Cardiac fibroblast (primary cell): ENCODE measurements around the gene BDH1.

Experiments used
- DNase-seq, 2 donors: peaks; one replicate each; pipeline versions ENCODE4 v3.0.0 to v3.0.0-alpha.2; 2010; ENCODE audit warnings: low read depth in 2 of 2
- H3K4me3 ChIP-seq, 2 donors: replicated peaks in 1 of 2; 1 replicate in 1 of 2; 2 replicates in 1 of 2; pipeline ENCODE4 v1.5.1; 2011; ENCODE audit warnings: low read depth in 2 of 2, low read length in 2 of 2, mild to moderate bottlenecking in 2 of 2, moderate library complexity in 1 of 2
- CTCF ChIP-seq: IDR thresholded peaks from one replicate; pipeline ENCODE4 v1.5.1; 2011; ENCODE audit warnings: low read depth, mild to moderate bottlenecking, low read length, inconsistent platforms

BDH1 gene

GRCh38 chr3:197491923-197492664 lies 63.7 kb downstream of the BDH1 start:
- DNase-seq, result no peak
- TF ChIP-seq CTCF, result no peak
- H3K4me3 ChIP-seq, result no peak overlapping the region

- H3K4me3 ChIP-seq, result no peak overlapping the region
- DNase-seq, result no peak
- no peak for TF ChIP-seq CTCF
Measured at GRCh38 chr3:197491478-197491877, 64.3 kb downstream of the BDH1 start.

GRCh38 chr3:197490098-197491058 lies 65.4 kb downstream of the BDH1 start:
- peak; percentile 70 to 77 for DNase-seq
- H3K4me3 ChIP-seq, result no peak overlapping the region
- no peak for TF ChIP-seq CTCF

GRCh38 chr3:197487911-197488391 lies 67.8 kb downstream of the BDH1 start:
- DNase-seq, result peak; percentile 89 to 99
- TF ChIP-seq CTCF, result no peak
- no peak overlapping the region for H3K4me3 ChIP-seq

GRCh38 chr3:197486861-197487260 lies 68.9 kb downstream of the BDH1 start:
- no peak for DNase-seq
- TF ChIP-seq CTCF, result no peak
- H3K4me3 ChIP-seq, result no peak overlapping the region

- no peak for DNase-seq
- H3K4me3 ChIP-seq, result no peak overlapping the region
- no peak for TF ChIP-seq CTCF
Measured at GRCh38 chr3:197485143-197485542, 70.6 kb downstream of the BDH1 start.
